Endothelial cell of umbilical vein (primary cell): ENCODE data around the gene PPP2R2C. TPM values are rescaled to one million over a fixed set of nuclear protein-coding genes. Genes with fewer than 3 reads are reported as not detected.
A peak's percentile ranks its signal among the peaks of the same experiment; 100 is the strongest.

Experiments used
- BruUV-seq: library from RNA; stranded (reverse); fragments of 400-500 nt; replicated peaks from 2 replicates; lab custom pipeline; 2021; lab: Mats Ljungman, UMichigan
- CTCF ChIA-PET: fragments of 300-600, 350-600 bp; sonication (Branson Sonifier 250); formaldehyde crosslinking; loops from one replicate; lab custom pipeline; 2021; ENCODE audit warnings: antibody characterized with exemption, inconsistent platforms; lab: Charles Lee
- POLR2A ChIA-PET: fragments of 300-600, 350-600 bp; sonication (Branson Sonifier 250); formaldehyde crosslinking; loops from one replicate; lab custom pipeline; 2021; ENCODE audit warnings: antibody characterized with exemption, inconsistent platforms; lab: Charles Lee
- DNase-seq: peaks from one replicate; pipeline ENCODE4 v3.0.0-alpha.2; 2011; ENCODE audit warnings: low read depth, low spot score
- FAIRE-seq: peaks from 2 replicates; lab custom pipeline; 2011; peaks lifted over from hg19 to GRCh38; lab: Jason Lieb, UNC
- H2AFZ ChIP-seq: 2 replicates; pipeline ENCODE4 v1.6.0; 2012; ENCODE audit warnings: low read depth, low read length, control low read depth, inconsistent platforms
- H3K27ac ChIP-seq: 2 replicates; pipeline ENCODE4 v1.5.1; 2011; ENCODE audit warnings: low read depth, mild to moderate bottlenecking, control low read depth, low read length, moderate library complexity; ENCODE audit not compliant: insufficient read depth
- H3K27me3 ChIP-seq, 2 experiments: 2 replicates each; pipeline versions ENCODE4 v1.6.0 to v1.6.1; 2011; ENCODE audit warnings: low read length in 2 of 2, mixed read lengths in 1 of 2; ENCODE audit not compliant: control insufficient read depth in 2 of 2, insufficient read depth in 2 of 2
- H3K36me3 ChIP-seq, 2 experiments: 2 replicates in 1 of 2; 3 replicates in 1 of 2; pipeline ENCODE4 v1.5.1; 2011; ENCODE audit warnings: low read length in 2 of 2, mild to moderate bottlenecking in 1 of 2, moderate library complexity in 1 of 2; ENCODE audit not compliant: control insufficient read depth in 2 of 2, insufficient read depth in 2 of 2; ENCODE audit errors: extremely low read depth in 1 of 2
- H3K4me1 ChIP-seq: 3 replicates; pipeline ENCODE4 v1.5.1; 2011; ENCODE audit warnings: mild to moderate bottlenecking, low read length; ENCODE audit not compliant: control insufficient read depth, insufficient read depth; ENCODE audit errors: extremely low read depth
- H3K4me2 ChIP-seq: 2 replicates; pipeline ENCODE4 v1.6.1; 2011; ENCODE audit warnings: low read length, control low read depth, mixed read lengths; ENCODE audit not compliant: insufficient read depth
- H3K4me3 ChIP-seq, 3 experiments: fragments of 200-600 bp in 1 of 3; sonication (generic), shearing (Covaris generic) in 1 of 3; replicated peaks in 1 of 3; 2 replicates each; pipeline ENCODE4 v1.5.1; 2011 to 2016; ENCODE audit warnings: control low read depth in 3 of 3, low read length in 3 of 3, mild to moderate bottlenecking in 2 of 3, inconsistent platforms in 1 of 3, low read depth in 1 of 3, moderate library complexity in 1 of 3; ENCODE audit not compliant: insufficient read depth in 1 of 3
- H3K79me2 ChIP-seq: 2 replicates; pipeline ENCODE4 v1.6.0; 2012; ENCODE audit warnings: low read length, inconsistent platforms; ENCODE audit not compliant: control insufficient read depth, insufficient read depth
- H3K9ac ChIP-seq: replicated peaks from 2 replicates; pipeline ENCODE3; 2011; ENCODE audit warnings: low read length, control low read depth; ENCODE audit not compliant: insufficient read depth; ENCODE audit errors: extremely low read depth
- H3K9me1 ChIP-seq: replicated peaks from 3 replicates; pipeline ENCODE4 v1.6.0; 2011; ENCODE audit warnings: mild to moderate bottlenecking, low read length; ENCODE audit not compliant: control insufficient read depth, insufficient read depth; ENCODE audit errors: extremely low read depth
- H3K9me3 ChIP-seq: replicated peaks from 2 replicates; pipeline ENCODE4 v1.5.1; 2012; ENCODE audit warnings: low read length, inconsistent platforms; ENCODE audit not compliant: control insufficient read depth, insufficient read depth
- H4K20me1 ChIP-seq: replicated peaks from 2 replicates; pipeline ENCODE3; 2011; ENCODE audit warnings: mild to moderate bottlenecking, low read length; ENCODE audit not compliant: control insufficient read depth, insufficient read depth; ENCODE audit errors: extremely low read depth
- EZH2 ChIP-seq: IDR thresholded peaks from 2 replicates; pipeline ENCODE4 v1.6.1; 2012; ENCODE audit warnings: borderline replicate concordance, low read depth, mild to moderate bottlenecking, moderate library complexity, low read length, inconsistent platforms; ENCODE audit not compliant: severe bottlenecking
- FOS ChIP-seq: IDR thresholded peaks from 2 replicates; pipeline ENCODE4 v1.6.1; 2011; ENCODE audit warnings: mild to moderate bottlenecking, low read length, moderate library complexity, borderline replicate concordance; ENCODE audit not compliant: insufficient read depth
- GATA2 ChIP-seq: IDR thresholded peaks from 2 replicates; pipeline ENCODE4 v1.7.0; 2011; ENCODE audit warnings: low read depth, mild to moderate bottlenecking, moderate library complexity, mixed read lengths, low read length; ENCODE audit not compliant: insufficient read length, insufficient read depth
- JUN ChIP-seq: IDR thresholded peaks from 2 replicates; pipeline ENCODE4 v1.6.1; 2011; ENCODE audit warnings: borderline replicate concordance, low read depth; ENCODE audit not compliant: insufficient read length, insufficient read depth
- MYC ChIP-seq: IDR thresholded peaks from one replicate; pipeline ENCODE4 v1.6.1; 2011; ENCODE audit warnings: mild to moderate bottlenecking, low read depth, low read length
- POLR2A ChIP-seq: IDR thresholded peaks from 2 replicates; pipeline ENCODE4 v1.6.1; 2012; ENCODE audit warnings: low read depth, mild to moderate bottlenecking, control low read depth, low read length
- dilution Hi-C: fragments of 300-500 bp; cut with MboI; formaldehyde crosslinking; loops from one replicate; pipeline ENCODE4 v1.15.0; 2019; ENCODE audit warnings: low sequenced_read_pairs; ENCODE audit not compliant: extremely low pct_ligation_motif_present
- intact Hi-C: fragments of 100-400 bp; cut with micrococcal nuclease; formaldehyde crosslinking; loops from one replicate; pipeline ENCODE4 v1.10.0; 2022
- polyA plus RNA-seq, 4 experiments: library from polyadenylated mRNA; depleted of rRNA in 3 of 4; stranded (reverse) in 3 of 4; unstranded in 1 of 4; fragments of >200 nt; gene quantifications; 2 replicates each; pipeline versions ENCODE4 v1.2.1 to v1.2.3, GENCODE V29; 2011 to 2012; ENCODE audit warnings: missing spikeins in 1 of 4
- total RNA-seq: library from RNA; stranded (reverse); gene quantifications from 2 replicates; pipeline ENCODE4 v1.2.3, GENCODE V29; 2021
- TF ChIP-seq, protein P1 (sequence below): IDR thresholded peaks from 2 replicates; pipeline ENCODE4 v1.6.1; 2011; ENCODE audit not compliant: insufficient read depth, insufficient read length

Gene PPP2R2C
- total and polyA plus RNA-seq, 2 donors (not counting 3 experiments of a cell fraction or from before 2014, with no cell fraction given), result 0.03 to 0.09 TPM

DNA sequence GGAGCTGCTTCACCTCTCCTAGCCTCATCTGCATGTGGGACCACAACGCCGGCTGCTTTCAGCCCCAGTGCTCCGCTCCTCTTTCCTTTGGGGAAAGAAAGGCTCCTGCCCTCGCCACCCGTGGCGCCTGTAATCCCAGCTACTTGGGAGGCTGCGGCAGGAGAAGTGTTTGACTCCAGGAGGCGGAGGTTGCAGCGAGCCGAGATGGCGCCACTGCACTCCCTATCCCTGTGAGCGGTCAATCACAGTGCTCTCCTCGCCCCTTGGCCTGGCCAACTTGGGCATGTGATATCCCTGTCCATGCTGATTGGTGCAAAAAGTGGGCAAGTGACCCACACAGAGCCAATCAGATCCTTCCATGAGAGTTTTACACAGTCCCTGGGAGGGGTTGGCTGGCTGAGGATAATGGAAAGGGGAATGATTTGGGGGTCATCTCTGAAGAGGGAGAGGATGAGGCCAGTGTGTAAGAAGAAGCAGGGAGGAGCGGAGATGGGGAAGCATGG lies 146.6 kb downstream of the PPP2R2C start:
- intact Hi-C loops (loop anchor here (2.0 kb wide), 2 partner anchors 17 to 327 kb away; no protein-coding TSS in a partner anchor), dilution Hi-C loops (no loop called here)
- Histone ChIP-seq H2AFZ (peak overlapping the region; percentile 56), H3K4me2 (no peak overlapping the region), H3K9me3 (no peaks in the 10 kb centered on the region), H3K9ac (no peak overlapping the region), H3K36me3 (no peaks in the 10 kb centered on the region), H3K4me1 (peaks cover 14% of the 10 kb centered on the region), H3K27me3 (no peaks in the 10 kb centered on the region), H4K20me1 (no peaks in the 10 kb centered on the region), H3K27ac (no peak overlapping the region), H3K9me1 (no peaks in the 10 kb centered on the region), H3K4me3 (no peak overlapping the region), H3K79me2 (no peaks in the 10 kb centered on the region)
- ChIA-PET POLR2A (no interaction called here), CTCF (interaction anchor here (1.6 to 16.2 kb wide), 3 partner anchors 17 to 74 kb away, joined by 4 to 808 read pairs (median 623); partner anchors contain the start of gene WFS1)
- DNase-seq, result no peak
- BruUV-seq, result no TSS peak
- TF ChIP-seq POLR2A (no peak), MYC (no peak), FOS (no peak), GATA2 (no peak)
- TF ChIP-seq, protein P1, sequence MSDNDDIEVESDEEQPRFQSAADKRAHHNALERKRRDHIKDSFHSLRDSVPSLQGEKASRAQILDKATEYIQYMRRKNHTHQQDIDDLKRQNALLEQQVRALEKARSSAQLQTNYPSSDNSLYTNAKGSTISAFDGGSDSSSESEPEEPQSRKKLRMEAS, result no peak
- no peak for FAIRE-seq

DNA sequence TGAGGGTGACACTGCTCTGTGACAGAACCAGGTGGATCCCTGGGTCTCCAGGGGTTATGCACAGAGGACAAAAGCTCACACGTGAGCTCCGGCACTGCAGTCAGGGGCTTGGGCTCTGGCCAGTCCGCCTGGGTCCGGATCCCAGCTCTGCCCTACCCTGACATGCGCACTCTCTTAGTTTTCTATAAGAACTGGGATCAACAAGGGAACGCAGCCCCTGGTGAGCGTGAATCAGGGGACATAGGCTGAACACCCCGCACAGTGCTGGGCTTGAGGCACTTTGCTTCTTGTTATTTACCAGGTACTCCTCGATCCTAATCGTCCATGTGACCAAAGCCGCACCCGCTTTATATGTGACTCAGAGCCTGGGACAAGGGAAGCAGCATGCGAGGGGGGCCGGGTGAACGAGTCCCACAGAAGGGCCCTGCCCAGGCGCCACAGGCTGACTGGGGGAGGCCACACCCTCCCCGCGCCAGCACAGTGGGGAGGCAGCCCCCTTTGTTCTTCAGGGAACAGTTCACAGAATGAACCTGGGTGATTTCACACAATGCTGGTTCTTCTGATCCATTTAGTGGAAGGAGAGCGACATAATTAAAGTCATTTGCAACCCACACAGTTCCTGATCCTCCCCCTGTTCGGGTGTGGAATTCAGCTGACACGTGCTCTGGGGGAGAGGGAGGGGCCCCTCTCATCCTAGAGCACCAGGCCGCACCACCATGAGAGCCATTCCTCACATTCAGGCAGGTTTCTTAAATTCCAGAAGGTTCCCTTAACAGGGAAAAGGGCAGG lies 147.2 kb downstream of the PPP2R2C start:
- no peak overlapping the region for H3K4me3 ChIP-seq
- peak overlapping the region; percentile 4 for H3K4me2 ChIP-seq
- CTCF ChIA-PET, result interaction anchor here (0.6 to 16.2 kb wide), 7 partner anchors 9 to 327 kb away, joined by 3 to 808 read pairs (median 4); partner anchors contain the start of gene WFS1
- no peak for TF ChIP-seq JUN
- TF ChIP-seq GATA2, result no peak
- TF ChIP-seq EZH2, result no peak
- no peaks in the 10 kb centered on the region for H3K79me2 ChIP-seq
- no peak overlapping the region for H3K27ac ChIP-seq
- H3K36me3 ChIP-seq, result no peaks in the 10 kb centered on the region
- H3K9me3 ChIP-seq, result no peaks in the 10 kb centered on the region
- FAIRE-seq (peak; percentile 82), DNase-seq (peak; percentile 45)
- no peaks in the 10 kb centered on the region for H3K27me3 ChIP-seq
- dilution Hi-C loops, result no loop called here
- H3K9me1 ChIP-seq, result no peaks in the 10 kb centered on the region
- no TSS peak for BruUV-seq
- POLR2A ChIA-PET, result no interaction called here
- H3K4me1 ChIP-seq, result peaks cover 14% of the 10 kb centered on the region
- intact Hi-C loops, result no loop called here
- no peaks in the 10 kb centered on the region for H4K20me1 ChIP-seq
- H3K9ac ChIP-seq, result no peak overlapping the region
- H2AFZ ChIP-seq, result peak overlapping the region; percentile 56
